Midbrain (tissue), 1 donor: Measurements from ENCODE around the gene RNF41.

ENCODE experiments used
- DNase-seq: peaks from one replicate; lab custom pipeline; 2025; lab: John Stamatoyannopoulos, UW

The RNF41 gene

DNA sequence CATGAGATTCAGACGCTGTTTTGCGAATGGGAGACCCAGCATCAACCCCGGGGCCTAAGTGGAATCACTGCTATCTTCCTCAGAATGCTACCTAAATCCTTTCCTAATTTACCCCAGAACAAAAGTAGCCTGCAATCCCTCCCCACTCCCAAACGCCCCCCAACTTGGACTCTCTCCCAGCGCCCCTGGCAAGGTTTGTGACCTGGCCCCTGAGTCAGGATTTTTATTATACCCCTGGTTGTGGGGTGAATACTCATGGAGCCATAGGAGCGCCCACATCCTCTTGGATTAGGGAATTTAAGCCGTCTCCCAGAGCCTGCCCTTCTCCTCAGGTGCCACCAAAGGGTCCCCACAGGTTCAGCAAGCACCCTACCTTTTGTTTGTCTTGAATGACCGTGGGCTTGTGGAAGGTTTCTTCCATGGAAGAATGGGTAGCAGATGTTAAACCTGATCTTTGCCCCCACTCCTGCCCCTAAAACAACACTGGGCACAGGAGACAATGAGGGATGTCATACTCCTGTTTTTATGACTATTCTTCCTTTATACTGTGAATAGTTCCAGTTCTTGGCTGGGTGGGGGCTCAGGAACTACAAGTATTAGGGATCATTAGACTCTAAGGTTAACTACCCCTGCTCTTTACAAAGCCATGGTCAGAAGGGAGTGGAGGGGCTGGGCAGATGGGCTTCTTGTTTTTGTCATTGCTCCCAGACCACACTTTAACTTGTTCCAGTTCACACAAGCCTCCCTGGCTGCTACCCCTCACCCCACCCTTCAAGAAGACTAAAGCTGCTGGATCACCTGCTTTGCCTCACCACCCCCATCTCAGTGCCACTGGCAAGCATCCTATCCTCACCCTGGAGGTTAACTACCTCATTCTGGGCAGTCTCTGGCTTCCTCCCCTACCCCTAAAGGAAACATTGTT, 68.7 kb downstream of the RNF41 start:
- DNase-seq = no peak
